Tibial nerve (tissue), 4 donors: ENCODE measurements around the gene PEF1. TPM values are rescaled to one million over a fixed set of nuclear protein-coding genes. Genes with fewer than 3 reads are reported as not detected.
A peak's percentile ranks its signal among the peaks of the same experiment; 100 is the strongest.

Experiments
- DNase-seq, 2 donors: peaks; one replicate each; pipeline ENCODE4 v3.0.0-alpha.2; 2019; ENCODE audit warnings: low spot score in 2 of 2
- H3K27ac ChIP-seq, 4 donors: fragments of 200-600 bp; sonication (generic) in 3 of 4; one replicate each; pipeline ENCODE4 v1.5.1; 2017 to 2019; ENCODE audit warnings: mild to moderate bottlenecking in 1 of 4
- H3K27me3 ChIP-seq, 2 donors: fragments of 200-600 bp; sonication (generic) in 1 of 2; one replicate each; pipeline versions ENCODE4 v1.5.1 to v1.6.0; 2017 to 2019
- H3K36me3 ChIP-seq, 3 donors: fragments of 200-600 bp; sonication (generic); one replicate each; pipeline ENCODE4 v1.5.1; 2018 to 2019
- H3K4me1 ChIP-seq, 4 donors: fragments of 200-600 bp; sonication (generic) in 3 of 4; one replicate each; pipeline ENCODE4 v1.5.1; 2017 to 2019
- H3K4me3 ChIP-seq, 4 donors: fragments of 200-600 bp; sonication (generic) in 3 of 4; one replicate each; pipeline ENCODE4 v1.5.1; 2017 to 2019; ENCODE audit warnings: mild to moderate bottlenecking in 1 of 4, moderate library complexity in 1 of 4
- H3K9me3 ChIP-seq, 4 donors: fragments of 200-600 bp; sonication (generic) in 3 of 4; one replicate each; pipeline ENCODE4 v1.5.1; 2017 to 2019
- EP300 ChIP-seq, 2 donors: sonication (generic); formaldehyde crosslinking; IDR thresholded peaks; one replicate each; pipeline ENCODE4 v1.6.1; 2017; ENCODE audit warnings: antibody characterized with exemption in 2 of 2, mild to moderate bottlenecking in 1 of 2
- POLR2A ChIP-seq, 2 donors: fragments of 450-650 bp; IDR thresholded peaks; one replicate each; pipeline ENCODE4 v1.6.1; 2017; ENCODE audit warnings: antibody characterized with exemption in 2 of 2, mild to moderate bottlenecking in 2 of 2, moderate library complexity in 2 of 2
- WGBS, 2 donors: methylation state at CpG; one replicate each; pipeline ENCODE4 v1.1.5; 2018; 5-methylcytosine and 5-hydroxymethylcytosine counted together
- total RNA-seq, 4 donors: library from RNA; depleted of rRNA; stranded (reverse); fragments of >200 nt; gene quantifications; one replicate each; pipeline ENCODE4 v1.1.0, GENCODE V29; 2016
- TF ChIP-seq, protein P1 (sequence below), 5 experiments: fragments of 200-600 bp in 3 of 5; fragments of 450-650 bp in 2 of 5; sonication (generic) in 3 of 5; IDR thresholded peaks; one replicate each; pipeline ENCODE4 v1.5.1; 2016 to 2019; ENCODE audit warnings: antibody characterized with exemption in 5 of 5, mild to moderate bottlenecking in 3 of 5, moderate library complexity in 2 of 5

Gene PEF1
- total RNA-seq, 4 donors from 2014 or later, result 62.5 to 108 (median 89.7) TPM

DNA sequence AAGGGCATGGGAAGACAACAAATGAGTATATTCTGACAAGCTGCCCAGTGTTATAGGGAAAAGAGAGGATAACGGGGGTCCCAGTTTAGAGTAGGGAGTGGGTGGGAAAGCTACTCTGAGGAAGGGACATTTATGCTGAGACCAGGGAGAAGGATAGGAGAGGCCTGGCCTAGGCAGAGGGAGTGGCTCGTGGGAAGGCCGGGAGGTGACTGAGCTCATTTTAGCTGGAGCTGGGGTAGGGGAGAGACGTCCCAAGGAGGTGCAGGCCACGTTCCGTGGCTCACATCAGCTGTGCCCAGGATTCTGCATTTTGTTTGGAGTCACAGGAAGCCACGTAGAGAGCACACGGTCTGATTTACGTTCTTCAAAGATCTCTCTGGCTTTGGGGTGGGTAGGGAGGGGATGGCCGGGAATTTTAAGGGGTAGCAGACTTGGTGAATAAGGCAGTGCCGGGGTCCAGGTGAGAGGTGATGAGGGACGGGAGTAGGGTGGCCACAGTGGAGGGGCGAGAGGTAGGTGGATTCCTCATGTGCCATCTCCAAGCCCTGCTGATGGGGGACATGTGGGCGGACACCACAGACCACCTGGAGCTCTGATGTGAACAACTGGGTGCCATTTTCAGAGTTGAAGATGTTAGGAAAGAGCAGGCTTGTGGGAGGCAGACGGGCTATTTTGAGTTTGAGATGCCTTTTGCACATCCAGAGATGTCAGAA, 63.6 kb downstream of the PEF1 start:
- TF ChIP-seq, protein P1, sequence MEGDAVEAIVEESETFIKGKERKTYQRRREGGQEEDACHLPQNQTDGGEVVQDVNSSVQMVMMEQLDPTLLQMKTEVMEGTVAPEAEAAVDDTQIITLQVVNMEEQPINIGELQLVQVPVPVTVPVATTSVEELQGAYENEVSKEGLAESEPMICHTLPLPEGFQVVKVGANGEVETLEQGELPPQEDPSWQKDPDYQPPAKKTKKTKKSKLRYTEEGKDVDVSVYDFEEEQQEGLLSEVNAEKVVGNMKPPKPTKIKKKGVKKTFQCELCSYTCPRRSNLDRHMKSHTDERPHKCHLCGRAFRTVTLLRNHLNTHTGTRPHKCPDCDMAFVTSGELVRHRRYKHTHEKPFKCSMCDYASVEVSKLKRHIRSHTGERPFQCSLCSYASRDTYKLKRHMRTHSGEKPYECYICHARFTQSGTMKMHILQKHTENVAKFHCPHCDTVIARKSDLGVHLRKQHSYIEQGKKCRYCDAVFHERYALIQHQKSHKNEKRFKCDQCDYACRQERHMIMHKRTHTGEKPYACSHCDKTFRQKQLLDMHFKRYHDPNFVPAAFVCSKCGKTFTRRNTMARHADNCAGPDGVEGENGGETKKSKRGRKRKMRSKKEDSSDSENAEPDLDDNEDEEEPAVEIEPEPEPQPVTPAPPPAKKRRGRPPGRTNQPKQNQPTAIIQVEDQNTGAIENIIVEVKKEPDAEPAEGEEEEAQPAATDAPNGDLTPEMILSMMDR (IDR thresholded peaks at IDR 0.05), result no peak
- TF ChIP-seq EP300 (IDR thresholded peaks at IDR 0.05), result no peak
- no peak for TF ChIP-seq POLR2A (IDR thresholded peaks at IDR 0.05)
- H3K27me3 ChIP-seq, result no peaks in the 10 kb centered on the region

DNA sequence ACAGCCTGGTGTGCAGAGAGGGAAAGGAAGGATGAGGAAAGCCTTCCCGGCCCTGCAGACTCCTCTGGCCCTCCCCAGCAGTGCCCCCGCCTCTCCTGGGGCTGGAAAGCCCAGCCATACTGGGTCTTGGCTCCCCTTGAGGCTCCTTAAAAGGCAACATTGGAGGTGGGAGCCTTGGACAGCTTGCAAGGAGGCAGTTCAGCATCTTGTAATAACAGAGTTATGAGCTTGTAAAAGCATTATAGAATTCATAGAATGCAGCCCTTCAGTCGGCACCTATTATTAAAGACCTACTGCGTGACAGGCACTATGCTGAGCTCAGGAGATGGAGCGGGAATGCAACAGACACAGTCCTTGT, 64.2 kb downstream of the PEF1 start:
- Histone ChIP-seq H3K27me3 (no peaks in the 10 kb centered on the region), H3K36me3 (no peaks in the 10 kb centered on the region), H3K27ac (peak overlapping the region in 3 of 4 donors; percentile 19 to 78 (median 60)), H3K4me1 (peaks cover 0 to 61% (median 14%) of the 10 kb centered on the region in 4 donors), H3K9me3 (no peaks in the 10 kb centered on the region), H3K4me3 (peak overlapping the region in 2 of 4 donors; percentile 1 to 55)
- no peak for DNase-seq
- TF ChIP-seq POLR2A (IDR thresholded peaks at IDR 0.05), result no peak
- no peak for TF ChIP-seq EP300 (IDR thresholded peaks at IDR 0.05)
- TF ChIP-seq, protein P1 (IDR thresholded peaks at IDR 0.05), result no peak
- 46 to 47% methylated on average over 4 to 5 of the region's 5 CpGs for WGBS, 2 donors

More for the DNA sequence above, 63.6 kb downstream of the PEF1 start:
- no peaks in the 10 kb centered on the region for H3K36me3 ChIP-seq
- H3K27ac ChIP-seq, result peak overlapping the region in 3 of 4 donors; percentile 19 to 78 (median 60)
- H3K9me3 ChIP-seq, result no peaks in the 10 kb centered on the region
- DNase-seq, result no peak
- 77 to 80% methylated on average over 15 of the region's 15 CpGs for WGBS, 2 donors
- H3K4me1 ChIP-seq, result peaks cover 0 to 55% (median 9%) of the 10 kb centered on the region in 4 donors
- peak overlapping the region in 1 of 4 donors; percentile 55 for H3K4me3 ChIP-seq

Other genes starting within 250 kb of the PEF1 start
- 1 to 10 TPM in 3 of 4 donors, under 1 TPM in 1; 0.42 to 4.3 (median 2.3) TPM for gene SERINC2, start 231.7 kb downstream of the PEF1 start, total RNA-seq
- 100 to 1,000 TPM in 3 of 4 donors, 10 to 100 TPM in 1; 97.3 to 227 (median 198) TPM for gene TINAGL1, start 68.4 kb downstream of the PEF1 start, total RNA-seq
- gene HCRTR1, start 27.2 kb downstream of the PEF1 start, total RNA-seq, result 1 to 10 TPM in 1 of 4 donors, under 1 TPM in 1, not detected in 2; 0.21 to 2.5 TPM
- gene COL16A1, start 59.1 kb upstream of the PEF1 start, total RNA-seq, result 100 to 1,000 TPM; 147 to 311 (median 212) TPM
- 10 to 100 TPM in 1 of 4 donors, 1 to 10 TPM in 3; 1.6 to 10.5 (median 4.1) TPM for gene ADGRB2, start 119.5 kb upstream of the PEF1 start, total RNA-seq
- 10 to 100 TPM in 1 of 4 donors, under 1 TPM in 2, not detected in 1; 0.42 to 14.1 (median 0.66) TPM for gene SPOCD1, start 171.1 kb upstream of the PEF1 start, total RNA-seq